GM03348 (cell line): Measurements from ENCODE around the gene CYB5D1.

Experiments used
- DNase-seq: peaks from one replicate; pipeline ENCODE4 v3.0.0; 2012; ENCODE audit warnings: low spot score

CYB5D1 gene

DNA sequence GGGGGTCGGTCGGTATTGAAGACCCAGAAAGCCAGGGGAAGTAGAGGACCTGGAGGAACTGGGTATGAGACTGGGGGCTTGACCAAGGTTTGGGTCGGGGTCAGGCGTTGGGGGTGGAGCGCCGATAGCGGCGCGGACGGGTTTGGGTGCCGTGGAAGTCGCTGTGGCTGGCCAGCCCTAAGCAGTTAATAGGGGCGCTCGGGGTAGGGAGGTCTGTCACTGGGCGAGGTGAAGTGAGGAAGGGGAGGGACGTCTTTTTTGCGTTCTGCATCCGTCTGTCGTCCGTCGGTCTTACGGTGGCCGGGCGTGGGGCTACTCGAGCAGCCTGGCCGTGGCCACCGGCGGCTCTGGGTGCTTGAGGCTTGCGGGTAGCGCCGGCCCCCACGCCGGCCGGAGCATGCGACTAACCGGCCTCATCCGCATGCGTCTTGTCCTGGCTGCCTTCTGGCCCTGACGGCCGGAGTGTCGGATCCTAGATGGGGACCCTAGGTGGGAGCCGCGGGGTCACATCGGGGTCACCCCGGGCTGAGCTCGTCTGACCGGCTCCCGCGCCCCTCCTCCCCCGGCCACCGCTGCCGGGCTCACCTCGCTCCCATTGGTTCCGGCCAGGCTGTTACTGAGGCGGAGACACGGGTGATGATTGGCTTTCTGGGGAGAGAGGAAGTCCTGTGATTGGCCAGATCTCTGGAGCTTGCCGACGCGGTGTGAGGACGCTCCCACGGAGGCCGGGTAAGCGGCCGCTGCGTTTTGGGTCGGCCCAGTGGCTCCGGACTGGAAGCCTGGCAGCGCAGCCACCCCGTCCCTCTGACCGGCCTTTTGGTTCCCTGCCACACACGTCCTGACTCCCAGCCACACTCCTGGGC lies 13.3 kb upstream of the CYB5D1 start:
- peak; percentile 96 for DNase-seq

DNA sequence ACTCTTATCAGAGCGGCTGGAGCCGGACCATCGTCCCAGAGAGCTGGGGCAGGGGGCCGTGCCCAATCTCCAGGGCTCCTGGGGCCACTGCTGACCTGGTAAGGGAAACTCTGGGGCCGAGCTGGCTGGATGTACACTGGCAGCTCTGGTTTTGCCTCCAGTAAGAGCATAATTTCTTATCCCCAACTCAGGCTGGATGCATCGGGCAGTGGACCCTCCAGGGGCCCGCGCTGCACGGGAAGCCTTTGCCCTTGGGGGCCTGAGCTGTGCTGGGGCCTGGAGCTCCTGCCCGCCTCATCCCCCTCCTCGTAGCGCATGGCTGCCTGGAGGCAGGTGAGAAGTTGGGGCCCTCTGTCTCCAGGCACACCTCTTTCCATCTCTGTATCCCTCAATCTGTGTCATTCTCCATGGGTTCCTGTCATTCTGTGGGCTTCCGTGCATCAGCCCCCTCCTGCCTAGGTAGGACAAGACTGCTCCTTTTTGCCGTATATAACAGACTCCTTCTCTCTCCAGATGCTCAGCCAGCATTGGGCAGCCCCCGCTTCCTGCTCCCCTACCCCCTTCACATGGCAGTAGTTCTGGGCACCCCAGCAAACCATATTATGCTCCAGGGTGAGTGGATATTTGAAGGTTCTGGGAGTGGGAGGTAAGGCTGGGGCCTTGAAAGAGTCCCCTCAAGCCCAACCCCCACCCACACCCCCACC lies 12.3 kb upstream of the CYB5D1 start:
- DNase-seq: no peak

DNA sequence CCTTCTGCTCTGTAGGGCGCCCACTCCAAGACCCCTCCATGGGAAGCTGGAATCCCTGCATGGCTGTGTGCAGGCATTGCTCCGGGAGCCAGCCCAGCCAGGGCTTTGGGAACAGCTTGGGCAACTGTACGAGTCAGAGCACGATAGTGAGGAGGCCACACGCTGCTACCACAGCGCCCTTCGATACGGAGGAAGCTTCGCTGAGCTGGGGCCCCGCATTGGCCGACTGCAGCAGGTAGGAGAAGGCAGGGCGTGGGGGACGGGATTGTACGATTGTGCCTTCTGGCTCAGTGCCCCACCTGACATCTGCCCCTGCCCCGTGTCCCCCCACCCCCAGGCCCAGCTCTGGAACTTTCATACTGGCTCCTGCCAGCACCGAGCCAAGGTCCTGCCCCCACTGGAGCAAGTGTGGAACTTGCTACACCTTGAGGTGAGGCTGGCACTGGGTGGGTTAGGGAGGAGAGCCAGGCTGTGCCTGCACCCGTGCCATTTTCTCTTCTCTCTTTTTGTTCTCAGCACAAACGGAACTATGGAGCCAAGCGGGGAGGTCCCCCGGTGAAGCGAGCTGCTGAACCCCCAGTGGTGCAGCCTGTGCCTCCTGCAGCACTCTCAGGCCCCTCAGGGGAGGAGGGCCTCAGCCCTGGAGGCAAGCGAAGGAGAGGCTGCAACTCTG lies 11.6 kb upstream of the CYB5D1 start:
- no peak for DNase-seq

DNA sequence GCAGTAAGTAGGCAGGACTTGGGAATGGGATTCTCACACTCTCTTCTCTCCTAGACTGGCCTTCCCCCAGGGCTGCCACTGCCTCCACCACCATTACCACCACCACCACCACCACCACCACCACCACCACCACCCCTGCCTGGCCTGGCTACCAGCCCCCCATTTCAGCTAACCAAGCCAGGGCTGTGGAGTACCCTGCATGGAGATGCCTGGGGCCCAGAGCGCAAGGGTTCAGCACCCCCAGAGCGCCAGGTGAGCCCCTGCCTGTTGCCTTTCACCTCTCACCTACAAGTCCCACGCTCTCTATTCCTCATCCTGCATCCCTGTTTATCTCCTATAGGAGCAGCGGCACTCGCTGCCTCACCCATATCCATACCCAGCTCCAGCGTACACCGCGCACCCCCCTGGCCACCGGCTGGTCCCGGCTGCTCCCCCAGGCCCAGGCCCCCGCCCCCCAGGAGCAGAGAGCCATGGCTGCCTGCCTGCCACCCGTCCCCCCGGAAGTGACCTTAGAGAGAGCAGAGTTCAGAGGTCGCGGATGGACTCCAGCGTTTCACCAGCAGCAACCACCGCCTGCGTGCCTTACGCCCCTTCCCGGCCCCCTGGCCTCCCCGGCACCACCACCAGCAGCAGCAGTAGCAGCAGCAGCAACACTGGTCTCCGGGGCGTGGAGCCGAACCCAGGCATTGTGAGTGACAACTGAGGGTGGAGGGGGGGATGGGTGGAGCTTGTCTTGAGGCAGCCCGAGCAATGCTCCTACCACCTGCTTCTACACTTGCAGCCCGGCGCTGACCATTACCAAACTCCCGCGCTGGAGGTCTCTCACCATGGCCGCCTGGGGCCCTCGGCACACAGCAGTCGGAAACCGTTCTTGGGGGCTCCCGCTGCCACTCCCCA lies 10.8 kb upstream of the CYB5D1 start:
- DNase-seq: no peak

DNA sequence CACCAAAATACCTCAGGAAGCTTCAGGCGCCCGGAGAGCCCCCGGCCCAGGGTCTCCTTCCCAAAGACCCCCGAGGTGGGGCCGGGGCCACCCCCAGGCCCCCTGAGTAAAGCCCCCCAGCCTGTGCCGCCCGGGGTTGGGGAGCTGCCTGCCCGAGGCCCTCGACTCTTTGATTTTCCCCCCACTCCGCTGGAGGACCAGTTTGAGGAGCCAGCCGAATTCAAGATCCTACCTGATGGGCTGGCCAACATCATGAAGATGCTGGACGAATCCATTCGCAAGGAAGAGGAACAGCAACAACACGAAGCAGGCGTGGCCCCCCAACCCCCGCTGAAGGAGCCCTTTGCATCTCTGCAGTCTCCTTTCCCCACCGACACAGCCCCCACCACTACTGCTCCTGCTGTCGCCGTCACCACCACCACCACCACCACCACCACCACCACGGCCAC lies 9.6 kb upstream of the CYB5D1 start:
- no peak for DNase-seq

DNA sequence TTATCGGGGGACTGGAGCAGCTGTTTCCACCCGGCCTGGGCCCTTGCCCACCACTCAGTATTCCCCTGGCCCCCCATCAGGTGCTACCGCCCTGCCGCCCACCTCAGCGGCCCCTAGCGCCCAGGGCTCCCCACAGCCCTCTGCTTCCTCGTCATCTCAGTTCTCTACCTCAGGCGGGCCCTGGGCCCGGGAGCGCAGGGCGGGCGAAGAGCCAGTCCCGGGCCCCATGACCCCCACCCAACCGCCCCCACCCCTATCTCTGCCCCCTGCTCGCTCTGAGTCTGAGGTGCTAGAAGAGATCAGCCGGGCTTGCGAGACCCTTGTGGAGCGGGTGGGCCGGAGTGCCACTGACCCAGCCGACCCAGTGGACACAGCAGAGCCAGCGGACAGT lies 9.1 kb upstream of the CYB5D1 start:
- DNase-seq: no peak

DNA sequence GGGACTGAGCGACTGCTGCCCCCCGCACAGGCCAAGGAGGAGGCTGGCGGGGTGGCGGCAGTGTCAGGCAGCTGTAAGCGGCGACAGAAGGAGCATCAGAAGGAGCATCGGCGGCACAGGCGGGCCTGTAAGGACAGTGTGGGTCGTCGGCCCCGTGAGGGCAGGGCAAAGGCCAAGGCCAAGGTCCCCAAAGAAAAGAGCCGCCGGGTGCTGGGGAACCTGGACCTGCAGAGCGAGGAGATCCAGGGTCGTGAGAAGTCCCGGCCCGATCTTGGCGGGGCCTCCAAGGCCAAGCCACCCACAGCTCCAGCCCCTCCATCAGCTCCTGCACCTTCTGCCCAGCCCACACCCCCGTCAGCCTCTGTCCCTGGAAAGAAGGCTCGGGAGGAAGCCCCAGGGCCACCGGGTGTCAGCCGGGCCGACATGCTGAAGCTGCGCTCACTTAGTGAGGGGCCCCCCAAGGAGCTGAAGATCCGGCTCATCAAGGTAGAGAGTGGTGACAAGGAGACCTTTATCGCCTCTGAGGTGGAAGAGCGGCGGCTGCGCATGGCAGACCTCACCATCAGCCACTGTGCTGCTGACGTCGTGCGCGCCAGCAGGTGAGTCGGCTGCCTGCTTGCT lies 8.6 kb upstream of the CYB5D1 start:
- no peak for DNase-seq

DNA sequence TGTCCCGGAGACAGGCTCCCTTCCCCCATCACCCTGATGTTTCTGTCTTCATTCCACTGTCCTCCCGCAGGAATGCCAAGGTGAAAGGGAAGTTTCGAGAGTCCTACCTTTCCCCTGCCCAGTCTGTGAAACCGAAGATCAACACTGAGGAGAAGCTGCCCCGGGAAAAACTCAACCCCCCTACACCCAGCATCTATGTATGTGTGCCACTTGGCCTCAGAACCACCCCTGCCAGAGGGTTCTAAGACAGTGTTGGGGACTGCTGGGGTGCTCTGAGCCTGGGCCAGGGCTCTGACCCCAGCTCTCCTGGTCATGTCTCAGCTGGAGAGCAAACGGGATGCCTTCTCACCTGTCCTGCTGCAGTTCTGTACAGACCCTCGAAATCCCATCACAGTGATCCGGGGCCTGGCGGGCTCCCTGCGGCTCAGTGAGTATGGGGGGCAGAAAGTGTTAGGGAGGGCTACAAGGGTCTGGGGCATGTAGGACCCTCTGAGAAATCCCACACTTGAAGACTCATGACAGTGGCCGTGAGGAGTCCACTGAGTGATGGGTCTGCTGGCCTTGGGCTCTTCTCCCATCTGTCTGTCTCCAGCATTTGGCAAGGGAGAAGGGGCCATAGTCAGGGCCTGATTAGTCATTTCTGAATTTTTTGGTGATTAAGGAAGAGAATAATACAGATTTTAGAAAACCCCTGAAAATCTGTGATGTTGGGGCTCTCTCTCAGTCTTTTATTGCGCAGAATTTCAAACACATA lies 7.9 kb upstream of the CYB5D1 start:
- no peak for DNase-seq

DNA sequence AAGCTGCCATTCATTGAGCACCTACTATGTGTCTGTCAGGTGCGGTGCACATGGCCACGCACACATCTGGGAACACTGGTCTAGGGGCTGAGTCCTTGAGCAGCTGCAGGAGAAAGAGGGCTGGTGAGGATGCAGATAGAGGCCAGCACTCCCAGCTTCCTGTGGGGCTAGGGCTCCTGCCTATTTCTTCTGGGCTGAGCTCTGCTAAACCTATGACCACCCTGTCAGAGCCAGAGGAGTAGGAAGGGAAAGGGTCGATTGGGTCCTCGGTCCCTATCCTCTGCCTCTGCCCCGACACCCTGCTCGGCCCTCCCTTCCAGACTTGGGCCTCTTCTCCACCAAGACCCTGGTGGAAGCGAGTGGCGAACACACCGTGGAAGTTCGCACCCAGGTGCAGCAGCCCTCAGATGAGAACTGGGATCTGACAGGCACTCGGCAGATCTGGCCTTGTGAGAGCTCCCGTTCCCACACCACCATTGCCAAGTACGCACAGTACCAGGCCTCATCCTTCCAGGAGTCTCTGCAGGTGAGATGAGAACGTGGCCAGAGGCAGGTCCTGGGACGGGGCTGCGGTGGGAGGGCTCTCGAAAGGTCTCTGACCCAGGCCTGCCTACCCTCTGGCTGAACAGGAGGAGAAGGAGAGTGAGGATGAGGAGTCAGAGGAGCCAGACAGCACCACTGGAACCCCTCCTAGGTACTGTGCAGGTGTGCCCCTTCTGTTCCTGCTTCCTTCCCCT lies 6.9 kb upstream of the CYB5D1 start:
- no peak for DNase-seq

DNA sequence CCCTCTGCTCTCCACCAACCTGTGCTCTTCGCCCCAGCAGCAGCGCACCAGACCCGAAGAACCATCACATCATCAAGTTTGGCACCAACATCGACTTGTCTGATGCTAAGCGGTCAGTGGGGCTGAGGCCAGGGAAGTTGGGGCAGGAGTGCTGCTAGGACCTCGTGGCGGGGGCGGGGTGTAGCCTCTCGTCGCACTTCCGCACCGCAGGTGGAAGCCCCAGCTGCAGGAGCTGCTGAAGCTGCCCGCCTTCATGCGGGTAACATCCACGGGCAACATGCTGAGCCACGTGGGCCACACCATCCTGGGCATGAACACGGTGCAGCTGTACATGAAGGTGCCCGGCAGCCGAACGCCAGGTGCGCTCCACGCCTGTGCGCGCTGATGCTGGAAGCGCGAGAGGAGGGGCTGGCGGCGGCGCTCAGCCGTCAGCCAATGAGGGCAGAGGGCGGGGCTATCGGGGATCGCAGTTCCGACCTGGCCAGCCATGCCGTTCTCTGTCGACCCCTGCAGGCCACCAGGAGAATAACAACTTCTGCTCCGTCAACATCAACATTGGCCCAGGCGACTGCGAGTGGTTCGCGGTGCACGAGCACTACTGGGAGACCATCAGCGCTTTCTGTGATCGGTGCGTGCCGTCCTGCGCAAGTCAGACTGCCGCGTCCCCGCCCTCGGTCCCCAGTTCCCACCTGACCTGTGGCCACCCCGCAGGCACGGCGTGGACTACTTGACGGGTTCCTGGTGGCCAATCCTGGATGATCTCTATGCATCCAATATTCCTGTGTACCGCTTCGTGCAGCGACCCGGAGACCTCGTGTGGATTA lies 6.2 kb upstream of the CYB5D1 start:
- peak; percentile 94 for DNase-seq

DNA sequence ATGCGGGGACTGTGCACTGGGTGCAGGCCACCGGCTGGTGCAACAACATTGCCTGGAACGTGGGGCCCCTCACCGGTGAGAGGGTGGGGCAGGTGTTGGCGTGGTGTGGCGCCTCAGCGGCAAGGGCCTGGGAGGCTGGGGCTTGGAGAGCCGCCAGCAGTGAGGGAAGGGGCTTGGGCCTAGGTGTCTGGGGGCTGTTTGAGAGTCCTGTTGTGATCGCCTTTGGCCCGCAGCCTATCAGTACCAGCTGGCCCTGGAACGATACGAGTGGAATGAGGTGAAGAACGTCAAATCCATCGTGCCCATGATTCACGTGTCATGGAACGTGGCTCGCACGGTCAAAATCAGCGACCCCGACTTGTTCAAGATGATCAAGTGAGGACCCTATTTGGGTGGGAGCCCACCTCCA lies 5.5 kb upstream of the CYB5D1 start:
- DNase-seq: no peak

DNA sequence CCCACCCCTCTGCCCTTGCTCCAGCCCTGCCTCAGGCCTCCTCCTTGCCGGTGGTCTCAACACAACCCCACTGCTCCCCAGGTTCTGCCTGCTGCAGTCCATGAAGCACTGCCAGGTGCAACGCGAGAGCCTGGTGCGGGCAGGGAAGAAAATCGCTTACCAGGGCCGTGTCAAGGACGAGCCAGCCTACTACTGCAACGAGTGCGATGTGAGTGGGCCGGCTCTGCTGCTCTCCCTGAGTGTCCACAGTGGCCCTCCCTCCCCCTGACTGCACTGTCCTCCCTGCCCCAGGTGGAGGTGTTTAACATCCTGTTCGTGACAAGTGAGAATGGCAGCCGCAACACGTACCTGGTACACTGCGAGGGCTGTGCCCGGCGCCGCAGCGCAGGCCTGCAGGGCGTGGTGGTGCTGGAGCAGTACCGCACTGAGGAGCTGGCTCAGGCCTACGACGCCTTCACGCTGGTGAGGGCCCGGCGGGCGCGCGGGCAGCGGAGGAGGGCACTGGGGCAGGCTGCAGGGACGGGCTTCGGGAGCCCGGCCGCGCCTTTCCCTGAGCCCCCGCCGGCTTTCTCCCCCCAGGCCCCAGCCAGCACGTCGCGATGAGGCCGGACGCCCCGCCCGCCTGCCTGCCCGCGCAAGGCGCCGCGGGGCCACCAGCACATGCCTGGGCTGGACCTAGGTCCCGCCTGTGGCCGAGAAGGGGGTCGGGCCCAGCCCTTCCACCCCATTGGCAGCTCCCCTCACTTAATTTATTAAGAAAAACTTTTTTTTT lies 4.7 kb upstream of the CYB5D1 start:
- no peak for DNase-seq

DNA sequence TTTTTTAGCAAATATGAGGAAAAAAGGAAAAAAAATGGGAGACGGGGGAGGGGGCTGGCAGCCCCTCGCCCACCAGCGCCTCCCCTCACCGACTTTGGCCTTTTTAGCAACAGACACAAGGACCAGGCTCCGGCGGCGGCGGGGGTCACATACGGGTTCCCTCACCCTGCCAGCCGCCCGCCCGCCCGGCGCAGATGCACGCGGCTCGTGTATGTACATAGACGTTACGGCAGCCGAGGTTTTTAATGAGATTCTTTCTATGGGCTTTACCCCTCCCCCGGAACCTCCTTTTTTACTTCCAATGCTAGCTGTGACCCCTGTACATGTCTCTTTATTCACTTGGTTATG lies 4.1 kb upstream of the CYB5D1 start:
- no peak for DNase-seq

DNA sequence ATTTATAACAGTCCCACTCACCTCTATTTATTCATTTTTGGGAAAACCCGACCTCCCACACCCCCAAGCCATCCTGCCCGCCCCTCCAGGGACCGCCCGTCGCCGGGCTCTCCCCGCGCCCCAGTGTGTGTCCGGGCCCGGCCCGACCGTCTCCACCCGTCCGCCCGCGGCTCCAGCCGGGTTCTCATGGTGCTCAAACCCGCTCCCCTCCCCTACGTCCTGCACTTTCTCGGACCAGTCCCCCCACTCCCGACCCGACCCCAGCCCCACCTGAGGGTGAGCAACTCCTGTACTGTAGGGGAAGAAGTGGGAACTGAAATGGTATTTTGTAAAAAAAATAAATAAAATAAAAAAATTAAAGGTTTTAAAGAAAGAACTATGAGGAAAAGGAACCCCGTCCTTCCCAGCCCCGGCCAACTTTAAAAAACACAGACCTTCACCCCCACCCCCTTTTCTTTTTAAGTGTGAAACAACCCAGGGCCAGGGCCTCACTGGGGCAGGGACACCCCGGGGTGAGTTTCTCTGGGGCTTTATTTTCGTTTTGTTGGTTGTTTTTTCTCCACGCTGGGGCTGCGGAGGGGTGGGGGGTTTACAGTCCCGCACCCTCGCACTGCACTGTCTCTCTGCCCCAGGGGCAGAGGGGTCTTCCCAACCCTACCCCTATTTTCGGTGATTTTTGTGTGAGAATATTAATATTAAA lies 3.6 kb upstream of the CYB5D1 start:
- DNase-seq: no peak

DNA sequence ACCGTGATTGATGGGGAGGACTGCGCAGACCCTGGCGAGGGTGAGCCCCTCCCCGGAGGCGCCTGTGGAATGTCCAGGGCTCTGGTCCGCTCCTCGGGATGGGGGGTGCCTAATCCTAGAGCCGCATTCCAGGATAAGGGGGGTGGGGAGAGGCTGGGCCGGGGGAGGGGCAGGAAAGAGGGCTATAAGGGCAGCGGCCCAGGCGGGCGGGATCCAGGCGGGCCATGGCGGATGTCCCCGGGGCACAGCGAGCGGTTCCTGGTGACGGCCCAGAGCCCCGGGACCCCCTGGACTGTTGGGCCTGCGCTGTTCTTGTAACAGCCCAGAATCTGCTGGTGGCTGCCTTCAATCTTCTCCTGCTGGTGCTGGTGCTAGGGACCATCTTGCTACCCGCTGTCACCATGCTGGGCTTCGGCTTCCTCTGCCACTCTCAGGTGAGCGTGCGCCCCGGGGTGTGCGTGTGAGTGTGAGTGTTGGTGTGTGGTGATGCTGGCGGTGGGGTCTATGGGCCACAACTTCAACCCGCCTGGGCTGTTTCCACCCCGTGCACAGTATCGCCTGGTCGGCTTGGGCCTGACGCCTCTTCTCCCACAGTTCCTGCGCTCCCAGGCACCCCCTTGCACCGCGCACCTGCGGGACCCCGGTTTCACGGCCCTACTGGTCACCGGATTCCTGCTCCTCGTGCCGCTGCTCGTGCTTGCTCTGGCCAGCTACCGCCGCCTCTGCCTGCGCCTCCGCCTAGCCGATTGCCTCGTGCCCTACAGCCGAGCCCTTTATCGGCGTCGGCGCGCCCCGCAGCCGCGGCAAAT lies 2.7 kb upstream of the CYB5D1 start, which contains the start of gene TMEM88:
Gene TMEM88, plus strand, starts transcription at position 216 of the 809 bp plus-strand sequence. Its CDS starts 9 bp downstream, at position 225.
- DNase-seq: no peak

DNA sequence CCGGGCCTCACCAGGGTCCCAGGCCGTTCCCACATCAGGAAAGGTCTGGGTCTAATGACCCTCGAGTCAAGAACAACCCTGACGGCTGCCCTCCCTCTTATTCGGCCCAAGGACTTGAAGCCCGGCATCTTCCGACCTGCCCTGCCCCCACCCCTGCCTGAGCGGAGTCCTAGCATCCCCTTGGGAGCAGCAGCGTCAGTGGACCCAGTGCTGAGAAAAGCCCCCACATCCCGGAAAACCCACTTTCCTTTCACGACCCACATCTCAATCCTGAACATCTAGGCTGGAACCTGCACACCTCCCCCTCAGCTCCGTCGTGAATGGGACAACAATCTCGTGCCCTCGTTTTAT lies 2.2 kb upstream of the CYB5D1 start:
- no peak for DNase-seq
